HepG2 (cell line): ENCODE data around the gene SETD1B. TPM values are rescaled to one million over a fixed set of nuclear protein-coding genes. Genes with fewer than 3 reads are reported as not detected.
A peak's percentile ranks its signal among the peaks of the same experiment; 100 is the strongest.

Experiments
- ELF1 ChIP-seq: sonication (generic); formaldehyde crosslinking; IDR thresholded peaks from 2 replicates; pipeline ENCODE4 v1.4.0; 2020; ENCODE audit warnings: missing genetic modification reagents
- GPBP1L1 ChIP-seq: sonication (generic); formaldehyde crosslinking; IDR thresholded peaks from 2 replicates; pipeline ENCODE4 v1.5.0; 2020; ENCODE audit warnings: mild to moderate bottlenecking, missing genetic modification reagents
- GTF3A ChIP-seq: sonication (generic); formaldehyde crosslinking; conservative IDR thresholded peaks from 2 replicates; pipeline ENCODE4 v1.4.0; 2020; ENCODE audit warnings: mild to moderate bottlenecking, missing genetic modification reagents
- HOXD1 ChIP-seq: sonication (generic); formaldehyde crosslinking; IDR thresholded peaks from 2 replicates; pipeline ENCODE4 v1.5.0; 2020; ENCODE audit warnings: missing genetic modification reagents
- KLF9 ChIP-seq: IDR thresholded peaks from 2 replicates; pipeline ENCODE4 v1.6.1; 2016; ENCODE audit warnings: low read depth
- MAF1 ChIP-seq: sonication (generic); formaldehyde crosslinking; IDR thresholded peaks from 2 replicates; pipeline ENCODE4 v1.5.0; 2020; ENCODE audit warnings: missing genetic modification reagents, borderline replicate concordance
- MLXIP ChIP-seq: sonication (generic); formaldehyde crosslinking; IDR thresholded peaks from 2 replicates; pipeline ENCODE4 v1.9.0; 2021; ENCODE audit warnings: missing genetic modification reagents, borderline replicate concordance
- MZF1 ChIP-seq: sonication (generic); formaldehyde crosslinking; IDR thresholded peaks from 2 replicates; pipeline ENCODE4 v1.8.1; 2023; ENCODE audit warnings: mild to moderate bottlenecking, missing genetic modification reagents, borderline replicate concordance
- PAWR ChIP-seq: sonication (generic); formaldehyde crosslinking; IDR thresholded peaks from 2 replicates; pipeline ENCODE4 v1.4.0; 2020; ENCODE audit warnings: missing genetic modification reagents, mild to moderate bottlenecking, borderline replicate concordance
- PCBP2 ChIP-seq: fragments of 200-400 bp; formaldehyde crosslinking; optimal IDR thresholded peaks from 2 replicates; pipeline ENCODE3; 2018; ENCODE audit warnings: low read length, low read depth; ENCODE audit not compliant: poor library complexity, severe bottlenecking
- PTBP1 ChIP-seq: fragments of 200-400 bp; formaldehyde crosslinking; IDR thresholded peaks from 2 replicates; pipeline ENCODE4 v1.6.1; 2018; ENCODE audit warnings: low read length, low read depth; ENCODE audit not compliant: poor library complexity, severe bottlenecking
- SRSF1 ChIP-seq: fragments of 200-400 bp; formaldehyde crosslinking; optimal IDR thresholded peaks from 2 replicates; pipeline ENCODE3; 2017; ENCODE audit warnings: mild to moderate bottlenecking, low read depth, low read length, moderate library complexity
- TOPORS ChIP-seq: sonication (generic); formaldehyde crosslinking; IDR thresholded peaks from 2 replicates; pipeline ENCODE4 v1.8.0; 2023; ENCODE audit warnings: mild to moderate bottlenecking, missing genetic modification reagents
- ZFP91 ChIP-seq: sonication (generic); formaldehyde crosslinking; IDR thresholded peaks from 2 replicates; pipeline ENCODE4 v1.9.0; 2022; ENCODE audit warnings: missing genetic modification reagents, mild to moderate bottlenecking, borderline replicate concordance
- ZNF12 ChIP-seq: sonication (generic); formaldehyde crosslinking; IDR thresholded peaks from 2 replicates; pipeline ENCODE4 v1.5.0; 2020; ENCODE audit warnings: missing genetic modification reagents
- ZNF34 ChIP-seq: sonication (generic); formaldehyde crosslinking; IDR thresholded peaks from 2 replicates; pipeline ENCODE4 v1.4.0; 2020; ENCODE audit warnings: mild to moderate bottlenecking, missing genetic modification reagents, borderline replicate concordance
- ZNF484 ChIP-seq: sonication (generic); formaldehyde crosslinking; IDR thresholded peaks from 2 replicates; pipeline ENCODE4 v1.5.1; 2020; ENCODE audit warnings: mild to moderate bottlenecking, low read depth, missing genetic modification reagents, borderline replicate concordance
- ZNF605 ChIP-seq: sonication (generic); formaldehyde crosslinking; IDR thresholded peaks from 2 replicates; pipeline ENCODE4 v1.8.0; 2022; ENCODE audit warnings: mild to moderate bottlenecking, missing genetic modification reagents
- ZSCAN22 ChIP-seq: sonication (generic); formaldehyde crosslinking; IDR thresholded peaks from 2 replicates; pipeline ENCODE4 v1.4.0; 2020; ENCODE audit warnings: mild to moderate bottlenecking, missing genetic modification reagents
- polyA plus RNA-seq, 8 experiments: library from polyadenylated mRNA; depleted of rRNA in 3 of 8; stranded (reverse) in 7 of 8; unstranded in 1 of 8; fragments of >200 nt; fragmentation: Illumina TruSeq in 4 of 8; extraction: Trizol in 4 of 8; gene quantifications; 2 replicates each; pipeline versions ENCODE4 v1.2.1 to v1.2.3, GENCODE V29; 2011 to 2016; ENCODE audit warnings: low read depth in 4 of 8, missing spikeins in 1 of 8, mixed read lengths in 1 of 8; ENCODE audit not compliant: insufficient read depth in 1 of 8
- total RNA-seq, 5 experiments: library from RNA; depleted of rRNA; stranded (reverse); fragments of >200 nt; fragmentation: Illumina TruSeq; extraction: Trizol; gene quantifications; 2 replicates each; pipeline ENCODE4 v1.2.3, GENCODE V29; 2016; ENCODE audit warnings: low read depth in 1 of 5
- TF ChIP-seq, protein P1 (sequence below): sonication (generic); formaldehyde crosslinking; IDR thresholded peaks from 2 replicates; pipeline ENCODE4 v1.9.0; 2021; ENCODE audit warnings: missing genetic modification reagents, mild to moderate bottlenecking, borderline replicate concordance
- TF ChIP-seq, protein P2 (sequence below): sonication (generic); formaldehyde crosslinking; IDR thresholded peaks from 2 replicates; pipeline ENCODE4 v1.4.0; 2020; ENCODE audit warnings: mild to moderate bottlenecking, low read depth, missing genetic modification reagents

SETD1B gene
- total and polyA plus RNA-seq, 2 of the 13 experiments (the other 11 are each of a cell fraction or from before 2014, with no cell fraction given), result 1.1 to 1.4 TPM

DNA sequence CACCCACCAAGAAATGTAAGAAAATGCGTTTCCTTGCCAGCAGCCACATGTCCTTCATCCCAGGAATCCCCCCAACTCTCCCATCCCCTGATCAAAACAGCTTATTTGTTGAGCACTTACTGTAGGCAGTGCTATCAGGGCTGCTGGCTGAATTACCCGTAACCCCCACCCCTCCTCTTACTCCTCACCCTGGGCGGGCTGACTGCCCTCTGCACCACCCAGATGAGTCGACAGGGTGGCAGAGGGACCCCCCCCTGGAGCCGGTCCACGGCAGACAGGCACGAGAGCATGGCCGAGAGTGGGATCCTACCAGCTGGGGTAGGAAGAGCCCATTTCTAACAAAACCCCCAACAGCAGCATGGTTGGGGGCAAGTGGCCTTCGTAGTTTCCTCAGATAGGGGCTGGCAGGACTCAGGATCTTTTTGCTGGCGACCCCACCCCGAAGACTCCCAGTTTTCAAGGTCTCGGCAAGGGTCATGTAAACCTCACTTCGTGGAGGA, 9.2 kb upstream of the SETD1B start (continued):
- TF ChIP-seq, protein P1, sequence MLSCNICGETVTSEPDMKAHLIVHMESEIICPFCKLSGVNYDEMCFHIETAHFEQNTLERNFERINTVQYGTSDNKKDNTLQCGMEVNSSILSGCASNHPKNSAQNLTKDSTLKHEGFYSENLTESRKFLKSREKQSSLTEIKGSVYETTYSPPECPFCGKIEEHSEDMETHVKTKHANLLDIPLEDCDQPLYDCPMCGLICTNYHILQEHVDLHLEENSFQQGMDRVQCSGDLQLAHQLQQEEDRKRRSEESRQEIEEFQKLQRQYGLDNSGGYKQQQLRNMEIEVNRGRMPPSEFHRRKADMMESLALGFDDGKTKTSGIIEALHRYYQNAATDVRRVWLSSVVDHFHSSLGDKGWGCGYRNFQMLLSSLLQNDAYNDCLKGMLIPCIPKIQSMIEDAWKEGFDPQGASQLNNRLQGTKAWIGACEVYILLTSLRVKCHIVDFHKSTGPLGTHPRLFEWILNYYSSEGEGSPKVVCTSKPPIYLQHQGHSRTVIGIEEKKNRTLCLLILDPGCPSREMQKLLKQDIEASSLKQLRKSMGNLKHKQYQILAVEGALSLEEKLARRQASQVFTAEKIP (CRISPR knock-in tag), result no peak
- TF ChIP-seq MAF1 (CRISPR knock-in tag) (no peak), MLXIP (no peak), MZF1 (CRISPR knock-in tag) (0 out of 2 replicates have a peak, but pooled peaks have one; percentile 29), ELF1 (CRISPR knock-in tag) (no peak), ZSCAN22 (CRISPR knock-in tag) (0 out of 2 replicates have a peak, but pooled peaks have one; percentile 2), ZNF12 (CRISPR knock-in tag) (no peak), PCBP2 (peak; percentile 49), ZFP91 (CRISPR knock-in tag) (peak; percentile 57; the same call in 1 of the 2 replicates), HOXD1 (CRISPR knock-in tag) (0 out of 2 replicates have a peak, but pooled peaks have one; percentile 9), ZNF605 (CRISPR knock-in tag) (no peak), SRSF1 (peak; percentile 22), GPBP1L1 (CRISPR knock-in tag) (no peak), ZNF484 (no peak), TOPORS (no peak), GTF3A (peak; percentile 19; the same call in 1 of the 2 replicates), PTBP1 (peak; percentile 26), KLF9 (CRISPR knock-in tag) (0 out of 2 replicates have a peak, but pooled peaks have one; percentile 8), ZNF34 (CRISPR knock-in tag) (no peak), PAWR (CRISPR knock-in tag) (peak; percentile 64; the same call in 1 of the 2 replicates)
- TF ChIP-seq, protein P2, sequence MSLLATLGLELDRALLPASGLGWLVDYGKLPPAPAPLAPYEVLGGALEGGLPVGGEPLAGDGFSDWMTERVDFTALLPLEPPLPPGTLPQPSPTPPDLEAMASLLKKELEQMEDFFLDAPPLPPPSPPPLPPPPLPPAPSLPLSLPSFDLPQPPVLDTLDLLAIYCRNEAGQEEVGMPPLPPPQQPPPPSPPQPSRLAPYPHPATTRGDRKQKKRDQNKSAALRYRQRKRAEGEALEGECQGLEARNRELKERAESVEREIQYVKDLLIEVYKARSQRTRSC, result 0 out of 2 replicates have a peak, but pooled peaks have one; percentile 22
